Colonic mucosa (tissue), 4 donors: ENCODE data around the gene SGCE. TPM values are rescaled to one million over a fixed set of nuclear protein-coding genes. Genes with fewer than 3 reads are reported as not detected.

Experiments
- DNase-seq: peaks from one replicate; pipeline ENCODE4 v3.0.0-alpha.2; 2020
- H3K27ac ChIP-seq: fragments of 200-600 bp; one replicate; pipeline ENCODE4 v1.8.0; 2021
- H3K27me3 ChIP-seq: fragments of 200-600 bp; one replicate; pipeline ENCODE4 v1.8.0; 2021
- H3K36me3 ChIP-seq: fragments of 200-600 bp; one replicate; pipeline ENCODE4 v1.8.0; 2021
- H3K4me1 ChIP-seq: fragments of 200-600 bp; one replicate; pipeline ENCODE4 v1.8.0; 2021; ENCODE audit warnings: mild to moderate bottlenecking
- H3K4me3 ChIP-seq: fragments of 200-600 bp; one replicate; pipeline ENCODE4 v1.8.0; 2021
- H3K9ac ChIP-seq, 2 donors: one replicate each; pipeline ENCODE4 v1.7.0; 2013; ENCODE audit warnings: control low read depth in 2 of 2, low read depth in 2 of 2, low read length in 2 of 2
- H3K9me3 ChIP-seq: fragments of 200-600 bp; one replicate; pipeline ENCODE4 v1.8.0; 2021
- CTCF ChIP-seq: fragments of 200-600 bp; IDR thresholded peaks from one replicate; pipeline ENCODE4 v1.8.0; 2022; ENCODE audit warnings: antibody characterized with exemption, mild to moderate bottlenecking
- intact Hi-C: fragments of 100-400 bp; cut with DNase I; formaldehyde crosslinking; loops from one replicate; pipeline ENCODE4 v1.14.1; 2022
- total RNA-seq, 2 donors: library from RNA; stranded (reverse); fragmentation: NEBNext Ultra II Directional in 1 of 2; extraction: Animal tissue kit (Norgen Biotek cat#: 25700) in 1 of 2; gene quantifications; one replicate each; pipeline ENCODE4 v1.2.1, GENCODE V29; 2021
- donor health status: healthy.
- donor health status: DM: no; HTN: no; CAD: no.
- donor health status: DM: no; HTN: no; CAD: no.

SGCE gene
- total RNA-seq, 2 donors from 2014 or later = 6.1 to 10.8 TPM

- H3K36me3 ChIP-seq = no peaks in the 10 kb centered on the region
- no peaks in the 10 kb centered on the region for H3K9me3 ChIP-seq
- no peaks in the 10 kb centered on the region for H3K27me3 ChIP-seq
- H3K4me3 ChIP-seq = no peak overlapping the region
- no peak for DNase-seq
- TF ChIP-seq CTCF = no peak
- no peak overlapping the region for H3K27ac ChIP-seq
- no peak overlapping the region for H3K9ac ChIP-seq
- no peaks in the 10 kb centered on the region for H3K4me1 ChIP-seq
- intact Hi-C loops = loop anchor here (10.0 kb wide), 1 partner anchor 188 kb away; no protein-coding TSS in a partner anchor
Measured at GRCh38 chr7:94642838-94643653, 12.9 kb downstream of the SGCE start.

GRCh38 chr7:94639384-94639783, 16.5 kb downstream of the SGCE start:
- H3K27me3 ChIP-seq = no peaks in the 10 kb centered on the region
- H3K4me3 ChIP-seq = no peak overlapping the region
- no peak overlapping the region for H3K27ac ChIP-seq
- DNase-seq = no peak
- no peaks in the 10 kb centered on the region for H3K36me3 ChIP-seq
- no peak for TF ChIP-seq CTCF
- intact Hi-C loops = no loop called here
- no peak overlapping the region for H3K9ac ChIP-seq
- no peaks in the 10 kb centered on the region for H3K4me1 ChIP-seq
- no peaks in the 10 kb centered on the region for H3K9me3 ChIP-seq

- no peaks in the 10 kb centered on the region for H3K9me3 ChIP-seq
- no peaks in the 10 kb centered on the region for H3K27me3 ChIP-seq
- no peak for TF ChIP-seq CTCF
- no peaks in the 10 kb centered on the region for H3K4me1 ChIP-seq
- H3K4me3 ChIP-seq = no peak overlapping the region
- DNase-seq = no peak
- H3K27ac ChIP-seq = no peak overlapping the region
- no peak overlapping the region for H3K9ac ChIP-seq
- intact Hi-C loops = no loop called here
- H3K36me3 ChIP-seq = no peaks in the 10 kb centered on the region
Measured at GRCh38 chr7:94635687-94636086, 20.2 kb downstream of the SGCE start.

GRCh38 chr7:94634502-94634901, 21.4 kb downstream of the SGCE start:
- H3K9me3 ChIP-seq = no peaks in the 10 kb centered on the region
- H3K4me1 ChIP-seq = no peaks in the 10 kb centered on the region
- intact Hi-C loops = no loop called here
- no peak overlapping the region for H3K27ac ChIP-seq
- no peak overlapping the region for H3K9ac ChIP-seq
- no peaks in the 10 kb centered on the region for H3K36me3 ChIP-seq
- TF ChIP-seq CTCF = no peak
- no peak for DNase-seq
- no peak overlapping the region for H3K4me3 ChIP-seq
- no peaks in the 10 kb centered on the region for H3K27me3 ChIP-seq

GRCh38 chr7:94633687-94634086, 22.2 kb downstream of the SGCE start:
- no peak for TF ChIP-seq CTCF
- Histone ChIP-seq H3K4me1 (no peaks in the 10 kb centered on the region), H3K4me3 (no peak overlapping the region), H3K27me3 (no peaks in the 10 kb centered on the region), H3K9ac (no peak overlapping the region), H3K9me3 (no peaks in the 10 kb centered on the region), H3K36me3 (no peaks in the 10 kb centered on the region), H3K27ac (no peak overlapping the region)
- intact Hi-C loops = no loop called here
- DNase-seq = no peak
